Nephron progenitor cell (in vitro differentiated cells): ENCODE results near the gene IGSF9B.

Source experiments
- DNase-seq: peaks from one replicate; pipeline ENCODE4 v3.0.0; 2021
- H3K27ac Mint-ChIP-seq: 2 replicates; pipeline ENCODE4 v1.8.0; 2021; ENCODE audit warnings: mild to moderate bottlenecking, moderate library complexity, mixed read lengths
- H3K27me3 Mint-ChIP-seq: 2 replicates; pipeline ENCODE4 v1.8.0; 2021; ENCODE audit warnings: mild to moderate bottlenecking, low read depth, mixed read lengths; ENCODE audit not compliant: poor library complexity
- H3K36me3 Mint-ChIP-seq: 2 replicates; pipeline ENCODE4 v1.8.0; 2021; ENCODE audit warnings: low read depth, mixed read lengths
- H3K4me1 Mint-ChIP-seq: 2 replicates; pipeline ENCODE4 v1.8.0; 2021; ENCODE audit warnings: mixed read lengths
- H3K4me3 Mint-ChIP-seq: 2 replicates; pipeline ENCODE4 v1.8.0; 2021; ENCODE audit warnings: mild to moderate bottlenecking, moderate library complexity, mixed read lengths
- H3K9me3 Mint-ChIP-seq: 2 replicates; pipeline ENCODE4 v1.8.0; 2021; ENCODE audit warnings: mild to moderate bottlenecking, moderate library complexity, mixed read lengths
- CTCF ChIP-seq: fragments of 200-600 bp; sonication (generic); IDR thresholded peaks from 2 replicates; pipeline ENCODE4 v1.5.0; 2021; ENCODE audit warnings: antibody characterized with exemption

The IGSF9B gene

GRCh38 chr11:133926466-133927246 lies 30.1 kb downstream of the IGSF9B start:
- no peak overlapping the region for H3K27ac Mint-ChIP-seq
- peaks cover 12% of the 10 kb centered on the region for H3K4me1 Mint-ChIP-seq
- DNase-seq = no peak
- TF ChIP-seq CTCF = no peak
- H3K36me3 Mint-ChIP-seq = peaks cover 41% of the 10 kb centered on the region
- no peaks in the 10 kb centered on the region for H3K9me3 Mint-ChIP-seq
- peaks cover 4% of the 10 kb centered on the region for H3K27me3 Mint-ChIP-seq
- no peak overlapping the region for H3K4me3 Mint-ChIP-seq

GRCh38 chr11:133925756-133926155 lies 31.0 kb downstream of the IGSF9B start:
- peaks cover 50% of the 10 kb centered on the region for H3K36me3 Mint-ChIP-seq
- peaks cover 12% of the 10 kb centered on the region for H3K4me1 Mint-ChIP-seq
- no peak overlapping the region for H3K4me3 Mint-ChIP-seq
- no peaks in the 10 kb centered on the region for H3K9me3 Mint-ChIP-seq
- DNase-seq = no peak
- TF ChIP-seq CTCF = no peak
- H3K27me3 Mint-ChIP-seq = peaks cover 4% of the 10 kb centered on the region
- H3K27ac Mint-ChIP-seq = no peak overlapping the region

GRCh38 chr11:133924661-133925060 lies 32.1 kb downstream of the IGSF9B start:
- TF ChIP-seq CTCF = no peak
- Mint-ChIP-seq H3K27ac (no peak overlapping the region), H3K27me3 (peaks cover 4% of the 10 kb centered on the region), H3K4me3 (no peak overlapping the region), H3K36me3 (peaks cover 51% of the 10 kb centered on the region), H3K9me3 (no peaks in the 10 kb centered on the region), H3K4me1 (peaks cover 12% of the 10 kb centered on the region)
- DNase-seq = no peak

- peaks cover 51% of the 10 kb centered on the region for H3K36me3 Mint-ChIP-seq
- H3K4me1 Mint-ChIP-seq = peaks cover 11% of the 10 kb centered on the region
- H3K4me3 Mint-ChIP-seq = no peak overlapping the region
- no peak overlapping the region for H3K27ac Mint-ChIP-seq
- TF ChIP-seq CTCF = no peak
- no peak for DNase-seq
- no peaks in the 10 kb centered on the region for H3K9me3 Mint-ChIP-seq
- peaks cover 7% of the 10 kb centered on the region for H3K27me3 Mint-ChIP-seq
Measured at GRCh38 chr11:133922078-133922870, 34.5 kb downstream of the IGSF9B start.

GRCh38 chr11:133921513-133921912 lies 35.3 kb downstream of the IGSF9B start:
- Mint-ChIP-seq H3K4me3 (no peak overlapping the region), H3K36me3 (peaks cover 51% of the 10 kb centered on the region), H3K9me3 (no peaks in the 10 kb centered on the region), H3K4me1 (peaks cover 15% of the 10 kb centered on the region), H3K27me3 (peaks cover 7% of the 10 kb centered on the region), H3K27ac (no peak overlapping the region)
- no peak for DNase-seq
- TF ChIP-seq CTCF = no peak
